ENCODE data around the gene AGRP.
A peak's percentile ranks its signal among the peaks of the same experiment; 100 is the strongest.

The AGRP gene

DNA sequence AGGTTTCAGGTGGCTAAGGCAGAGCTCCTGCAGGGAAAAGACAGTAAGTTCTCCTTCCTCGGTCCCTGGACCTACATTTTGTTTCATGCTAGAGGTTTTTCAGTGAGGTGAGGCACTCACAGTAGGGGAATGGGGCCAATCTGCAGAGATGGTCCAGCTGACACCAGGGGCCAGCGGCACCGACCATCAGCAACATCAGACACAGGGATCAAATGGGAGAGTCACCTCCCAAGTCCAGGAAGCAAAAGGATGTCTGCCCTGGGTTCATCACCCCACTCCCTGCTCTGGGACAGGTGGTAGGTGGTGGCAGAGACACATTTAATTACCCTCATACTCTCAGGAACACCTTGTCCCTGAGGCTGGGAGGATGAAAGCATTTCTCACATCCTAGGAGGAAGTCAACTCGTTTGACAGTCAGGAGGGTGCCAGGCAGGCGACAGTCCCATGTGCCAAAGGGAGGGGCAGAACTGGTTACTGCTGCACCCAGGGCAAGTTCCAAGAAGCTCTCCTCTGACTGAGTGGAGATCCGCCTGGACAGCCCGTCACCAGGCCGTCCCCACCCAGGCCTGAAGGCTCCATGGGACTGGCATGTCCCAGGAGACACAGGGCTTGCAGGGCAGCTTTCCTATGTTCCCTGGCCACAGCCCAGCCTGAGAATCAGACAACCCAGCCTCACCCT lies 21.6 kb downstream of the AGRP start:
- no peaks in the 10 kb centered on the region for H3K9me3 Mint-ChIP-seq
- ATAC-seq, result no peak
- no peak overlapping the region for H3K27ac Mint-ChIP-seq
- DNase-seq, result no peak
- peaks cover 6% of the 10 kb centered on the region for H3K4me1 Mint-ChIP-seq
- H3K4me3 Mint-ChIP-seq, result no peak overlapping the region
- no peaks in the 10 kb centered on the region for H3K27me3 Mint-ChIP-seq
- H3K36me3 Mint-ChIP-seq (ENCODE audit: low read depth), result no peaks in the 10 kb centered on the region

DNA sequence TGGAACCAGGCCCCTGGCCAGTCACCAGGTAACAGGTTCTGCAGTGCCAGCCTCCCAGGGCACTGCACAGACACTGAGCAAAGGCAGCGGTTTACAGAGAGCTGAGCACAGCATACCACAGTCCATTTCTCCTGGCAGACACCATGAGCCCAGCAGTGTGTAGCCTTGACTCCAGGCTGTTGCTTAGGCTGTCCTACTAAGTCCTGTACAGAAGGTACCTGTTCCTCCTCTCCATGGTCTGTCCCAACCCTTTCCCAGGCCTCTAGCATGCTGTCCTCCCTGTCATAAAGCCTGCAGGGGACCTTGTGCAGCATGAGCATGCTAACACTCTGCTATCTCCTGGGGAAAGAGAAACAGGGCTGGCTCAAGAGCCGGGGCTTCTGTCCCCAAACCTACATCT lies 22.4 kb downstream of the AGRP start:
- Mint-ChIP-seq H3K9me3 (no peaks in the 10 kb centered on the region), H3K36me3 (ENCODE audit: low read depth) (no peaks in the 10 kb centered on the region), H3K27me3 (no peaks in the 10 kb centered on the region), H3K4me1 (peaks cover 8% of the 10 kb centered on the region), H3K4me3 (no peak overlapping the region), H3K27ac (no peak overlapping the region)
- DNase-seq (no peak), ATAC-seq (no peak)

- Mint-ChIP-seq H3K27me3 (no peaks in the 10 kb centered on the region), H3K9me3 (no peaks in the 10 kb centered on the region), H3K27ac (no peak overlapping the region), H3K4me3 (no peak overlapping the region), H3K36me3 (ENCODE audit: low read depth) (no peaks in the 10 kb centered on the region), H3K4me1 (peaks cover 3% of the 10 kb centered on the region)
- DNase-seq, result no peak
- no peak for ATAC-seq
Observed at GRCh38 chr16:67460168-67460567, 23.2 kb downstream of the AGRP start.

DNA sequence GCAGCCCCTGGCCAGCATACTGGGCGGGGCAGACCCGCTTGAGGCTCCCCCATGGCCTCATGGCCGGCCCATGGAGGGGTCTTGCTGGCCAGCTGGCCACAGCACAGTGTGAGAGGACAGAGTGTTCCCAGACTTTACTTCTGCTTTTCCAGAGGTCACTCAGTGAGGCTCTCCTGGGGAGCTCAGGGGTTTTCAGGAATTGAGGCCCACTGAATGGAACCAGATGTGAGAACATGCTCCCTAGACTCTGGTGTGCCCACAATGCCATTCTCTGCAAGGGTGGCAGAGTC lies 23.5 kb downstream of the AGRP start:
- Mint-ChIP-seq H3K27me3 (no peaks in the 10 kb centered on the region), H3K36me3 (ENCODE audit: low read depth) (no peaks in the 10 kb centered on the region)
- DNase-seq, result no peak

GRCh38 chr16:67459066-67459860 lies 24.1 kb downstream of the AGRP start:
- no peak for DNase-seq
- Mint-ChIP-seq H3K27me3 (no peaks in the 10 kb centered on the region), H3K4me3 (no peak overlapping the region), H3K27ac (no peak overlapping the region), H3K9me3 (no peaks in the 10 kb centered on the region), H3K36me3 (ENCODE audit: low read depth) (no peaks in the 10 kb centered on the region), H3K4me1 (peaks cover 2% of the 10 kb centered on the region)
- ATAC-seq, result no peak

More for the DNA sequence above, 23.5 kb downstream of the AGRP start:
- no peak for ATAC-seq
- Mint-ChIP-seq H3K27ac (no peak overlapping the region), H3K4me1 (peaks cover 2% of the 10 kb centered on the region), H3K9me3 (no peaks in the 10 kb centered on the region), H3K4me3 (no peak overlapping the region)

- Mint-ChIP-seq H3K9me3 (no peaks in the 10 kb centered on the region), H3K27me3 (no peaks in the 10 kb centered on the region), H3K4me1 (peaks cover 2% of the 10 kb centered on the region), H3K27ac (no peak overlapping the region), H3K4me3 (no peak overlapping the region), H3K36me3 (ENCODE audit: low read depth) (no peaks in the 10 kb centered on the region)
- no peak for ATAC-seq
- no peak for DNase-seq
Observed at GRCh38 chr16:67458121-67458641, 25.2 kb downstream of the AGRP start.

GRCh38 chr16:67457611-67458010 lies 25.7 kb downstream of the AGRP start:
- ATAC-seq, result no peak
- H3K36me3 Mint-ChIP-seq (ENCODE audit: low read depth), result no peaks in the 10 kb centered on the region
- peaks cover 2% of the 10 kb centered on the region for H3K4me1 Mint-ChIP-seq
- no peaks in the 10 kb centered on the region for H3K27me3 Mint-ChIP-seq
- H3K9me3 Mint-ChIP-seq, result no peaks in the 10 kb centered on the region
- no peak overlapping the region for H3K4me3 Mint-ChIP-seq
- no peak for DNase-seq
- H3K27ac Mint-ChIP-seq, result no peak overlapping the region

- H3K9me3 Mint-ChIP-seq, result no peaks in the 10 kb centered on the region
- H3K4me1 Mint-ChIP-seq, result peaks cover 2% of the 10 kb centered on the region
- no peak overlapping the region for H3K4me3 Mint-ChIP-seq
- DNase-seq, result no peak
- no peaks in the 10 kb centered on the region for H3K36me3 Mint-ChIP-seq (ENCODE audit: low read depth)
- no peak overlapping the region for H3K27ac Mint-ChIP-seq
- ATAC-seq, result no peak
- no peaks in the 10 kb centered on the region for H3K27me3 Mint-ChIP-seq
Observed at GRCh38 chr16:67456391-67457081, 26.8 kb downstream of the AGRP start.

- Mint-ChIP-seq H3K36me3 (ENCODE audit: low read depth) (no peaks in the 10 kb centered on the region), H3K4me3 (no peak overlapping the region), H3K27ac (no peak overlapping the region), H3K4me1 (peaks cover 2% of the 10 kb centered on the region), H3K27me3 (no peaks in the 10 kb centered on the region), H3K9me3 (no peaks in the 10 kb centered on the region)
- DNase-seq (no peak), ATAC-seq (no peak)
Observed at GRCh38 chr16:67454852-67455251, 28.5 kb downstream of the AGRP start.

GRCh38 chr16:67454104-67454503 lies 29.2 kb downstream of the AGRP start:
- H3K9me3 Mint-ChIP-seq, result no peaks in the 10 kb centered on the region
- DNase-seq (no peak), ATAC-seq (peak; percentile 17)
- no peaks in the 10 kb centered on the region for H3K36me3 Mint-ChIP-seq (ENCODE audit: low read depth)
- no peak overlapping the region for H3K4me3 Mint-ChIP-seq
- H3K4me1 Mint-ChIP-seq, result peaks cover 2% of the 10 kb centered on the region
- no peak overlapping the region for H3K27ac Mint-ChIP-seq
- no peaks in the 10 kb centered on the region for H3K27me3 Mint-ChIP-seq

DNA sequence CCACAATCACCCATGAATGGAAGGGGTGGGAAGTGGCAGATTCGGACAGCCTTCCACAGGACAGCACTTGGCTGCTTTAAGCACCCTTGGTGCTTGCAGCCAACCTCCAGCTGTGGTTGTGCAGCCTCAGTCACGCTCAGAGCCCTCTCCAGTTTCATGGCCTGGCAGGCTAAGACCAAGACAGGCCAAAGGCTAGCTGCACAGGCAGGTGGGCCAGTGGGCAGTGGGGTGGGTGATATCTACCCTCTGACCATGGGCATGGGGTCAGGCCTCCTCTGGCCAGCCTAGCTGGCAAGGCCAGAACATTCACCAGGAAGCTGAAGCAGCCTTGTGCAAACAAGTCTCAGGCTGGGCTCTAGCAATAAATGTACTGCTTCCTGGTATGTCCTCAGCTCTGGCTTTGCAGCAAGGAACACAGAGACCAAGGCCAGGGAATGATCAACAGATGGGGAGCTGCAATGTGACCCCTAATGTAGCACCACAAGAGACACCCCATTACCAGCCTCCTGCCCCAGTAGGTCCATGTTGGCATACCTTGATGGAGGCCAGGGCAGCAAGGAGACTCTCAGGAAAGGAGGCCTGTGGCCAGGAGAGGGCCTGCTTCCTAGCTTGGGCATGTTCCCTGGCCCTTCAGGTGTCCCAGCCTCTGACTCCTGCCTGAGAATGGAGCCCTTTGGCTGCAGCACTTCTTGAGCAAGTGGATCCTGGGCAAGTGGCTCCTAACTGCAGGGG lies 31.5 kb downstream of the AGRP start:
- Mint-ChIP-seq H3K9me3 (no peaks in the 10 kb centered on the region), H3K36me3 (ENCODE audit: low read depth) (no peaks in the 10 kb centered on the region), H3K27ac (no peak overlapping the region), H3K4me3 (no peak overlapping the region), H3K27me3 (no peaks in the 10 kb centered on the region), H3K4me1 (peaks cover 2% of the 10 kb centered on the region)
- DNase-seq, result no peak
- no peak for ATAC-seq

GRCh38 chr16:67451061-67451703 lies 32.2 kb downstream of the AGRP start:
- Mint-ChIP-seq H3K27me3 (no peaks in the 10 kb centered on the region), H3K36me3 (ENCODE audit: low read depth) (no peaks in the 10 kb centered on the region), H3K27ac (no peak overlapping the region), H3K4me3 (no peak overlapping the region), H3K4me1 (no peaks in the 10 kb centered on the region), H3K9me3 (no peaks in the 10 kb centered on the region)
- ATAC-seq, result no peak
- no peak for DNase-seq

- Mint-ChIP-seq H3K27me3 (no peaks in the 10 kb centered on the region), H3K36me3 (ENCODE audit: low read depth) (no peaks in the 10 kb centered on the region), H3K9me3 (no peaks in the 10 kb centered on the region), H3K4me3 (no peak overlapping the region), H3K27ac (no peak overlapping the region), H3K4me1 (no peaks in the 10 kb centered on the region)
- ATAC-seq (no peak), DNase-seq (no peak)
Observed at GRCh38 chr16:67449739-67450138, 33.6 kb downstream of the AGRP start.

GRCh38 chr16:67449336-67449735 lies 34.0 kb downstream of the AGRP start:
- Mint-ChIP-seq H3K27ac (no peak overlapping the region), H3K36me3 (ENCODE audit: low read depth) (no peaks in the 10 kb centered on the region), H3K4me3 (no peak overlapping the region), H3K9me3 (no peaks in the 10 kb centered on the region), H3K4me1 (no peaks in the 10 kb centered on the region), H3K27me3 (no peaks in the 10 kb centered on the region)
- ATAC-seq (no peak), DNase-seq (no peak)

Data from activated naive CD8-positive, alpha-beta T cell treated with anti-CD3 and anti-CD28 coated beads, Interleukin-2, amount 50 U/mL, for 24 hours (primary cell).